Effector memory CD8-positive, alpha-beta T cell (primary cell): Measurements from ENCODE around the gene CNOT1.

Source experiments
- ATAC-seq: fragments of 150-1000 bp; cut with Tn5 transposase; replicated peaks from 2 replicates; pipeline ENCODE4 v1.10.0; 2021; ENCODE audit warnings: mild to moderate bottlenecking, moderate library complexity
- DNase-seq, 3 experiments: peaks; one replicate each; pipeline ENCODE4 v3.0.0; 2021
- H3K27ac Mint-ChIP-seq, 2 donors: one replicate each; pipeline ENCODE4 v1.8.0; 2022; ENCODE audit warnings: mild to moderate bottlenecking in 2 of 2, mixed read lengths in 2 of 2, moderate library complexity in 2 of 2
- H3K27me3 Mint-ChIP-seq, 2 donors: one replicate each; pipeline ENCODE4 v1.8.0; 2022; ENCODE audit warnings: mixed read lengths in 2 of 2
- H3K36me3 Mint-ChIP-seq: one replicate; pipeline ENCODE4 v1.8.0; 2022; ENCODE audit warnings: mild to moderate bottlenecking, moderate library complexity, mixed read lengths; ENCODE audit not compliant: insufficient read depth
- H3K4me1 Mint-ChIP-seq, 2 donors: one replicate each; pipeline ENCODE4 v1.8.0; 2022; ENCODE audit warnings: low read depth in 2 of 2, mixed read lengths in 2 of 2
- H3K4me3 Mint-ChIP-seq, 2 donors: one replicate each; pipeline ENCODE4 v1.8.0; 2022; ENCODE audit warnings: mild to moderate bottlenecking in 2 of 2, mixed read lengths in 2 of 2, moderate library complexity in 2 of 2
- H3K9me3 Mint-ChIP-seq, 2 donors: one replicate each; pipeline ENCODE4 v1.8.0; 2022; ENCODE audit warnings: mixed read lengths in 2 of 2

CNOT1 gene

DNA sequence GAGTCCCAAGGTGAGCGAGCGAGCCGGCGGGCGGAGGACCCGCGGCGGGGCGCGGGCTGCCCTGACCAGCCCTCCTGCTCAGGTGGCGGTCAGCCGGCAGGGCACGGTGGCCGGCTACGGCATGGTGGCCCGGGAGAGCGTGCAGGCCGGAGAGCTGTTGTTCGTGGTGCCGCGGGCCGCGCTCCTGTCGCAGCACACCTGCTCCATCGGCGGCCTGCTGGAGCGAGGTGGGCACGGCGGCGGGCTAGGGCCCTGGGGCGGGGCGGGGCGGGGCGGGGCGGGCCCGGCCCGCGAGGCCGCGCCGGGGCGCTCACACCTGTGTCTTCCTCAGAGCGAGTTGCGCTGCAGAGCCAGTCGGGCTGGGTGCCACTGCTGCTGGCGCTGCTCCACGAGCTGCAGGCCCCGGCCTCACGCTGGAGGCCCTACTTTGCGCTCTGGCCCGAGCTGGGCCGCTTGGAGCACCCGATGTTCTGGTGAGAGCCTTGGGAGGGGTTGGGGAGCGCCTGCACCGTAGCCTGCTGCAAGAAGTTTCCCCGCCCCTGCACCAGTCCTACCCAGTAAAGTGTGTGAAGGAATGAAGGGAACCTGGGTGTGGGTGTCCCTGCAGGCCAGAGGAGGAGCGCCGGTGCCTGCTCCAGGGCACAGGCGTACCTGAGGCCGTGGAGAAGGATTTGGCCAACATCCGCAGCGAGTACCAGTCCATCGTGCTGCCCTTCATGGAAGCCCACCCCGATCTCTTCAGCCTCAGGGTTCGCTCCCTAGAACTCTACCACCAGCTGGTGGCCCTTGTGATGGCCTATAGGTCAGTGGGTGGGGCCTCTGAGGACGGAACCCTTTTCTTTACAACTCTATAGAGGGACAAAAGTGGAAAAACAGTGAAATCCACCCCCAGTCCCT is 113.5 kb downstream of the CNOT1 start:
- Mint-ChIP-seq H3K9me3 (no peaks in the 10 kb centered on the region), H3K4me1 (peaks cover 24 to 26% of the 10 kb centered on the region in 2 donors), H3K27me3 (no peaks in the 10 kb centered on the region), H3K27ac (peak overlapping the region; percentile 59 to 76), H3K4me3 (peak overlapping the region; percentile 84 to 91), H3K36me3 (peaks cover 33% of the 10 kb centered on the region)
- ATAC-seq (peak; percentile 73), DNase-seq (peak in 2 of 3 experiments; percentile 31 to 35)

DNA sequence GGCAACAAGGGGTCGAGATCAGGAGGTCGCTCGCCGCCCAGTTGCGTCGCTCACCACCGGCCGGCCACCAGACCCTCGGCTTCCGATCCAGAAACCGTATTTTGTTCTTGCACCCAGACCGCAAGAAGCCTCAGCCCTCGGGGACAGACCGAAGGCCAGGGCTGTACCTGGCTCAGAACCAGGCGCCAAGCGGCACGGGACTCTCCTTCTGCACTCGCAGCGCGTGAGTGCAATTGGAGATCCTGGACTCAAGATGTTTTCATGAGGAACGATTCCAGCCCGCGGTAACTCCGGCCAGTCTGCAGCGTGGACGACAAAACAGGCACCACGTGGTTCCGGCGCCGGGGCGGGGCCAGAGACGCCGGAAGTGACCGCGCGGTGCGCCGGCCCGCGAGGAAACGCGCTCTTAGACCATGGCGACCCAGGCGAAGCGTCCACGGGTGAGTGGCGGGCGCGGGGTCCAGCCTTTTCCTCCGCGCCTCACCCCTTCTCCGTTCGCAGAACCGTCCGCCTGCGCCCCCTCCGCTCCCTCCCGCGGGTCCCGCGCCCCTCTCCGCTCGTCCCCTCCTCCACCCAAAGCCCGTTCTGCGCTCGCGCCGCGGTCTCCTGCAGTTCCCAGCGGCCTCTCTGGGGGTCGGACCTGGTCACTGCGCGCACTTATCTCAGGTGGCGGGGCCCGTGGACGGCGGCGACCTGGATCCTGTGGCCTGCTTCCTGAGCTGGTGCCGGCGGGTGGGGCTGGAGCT is 114.3 kb downstream of the CNOT1 start, which contains the start of gene SETD6:
SETD6 (plus strand) TSS at position 393 of the 746 bp plus-strand sequence; CDS start at position 414, 21 bp downstream.
- H3K27me3 Mint-ChIP-seq = no peaks in the 10 kb centered on the region
- peak within 1 kb of the TSS; percentile 84 to 91 for H3K4me3 Mint-ChIP-seq
- ATAC-seq (peak; percentile 75), DNase-seq (peak; percentile 50 to 59 (median 51))
- no peaks in the 10 kb centered on the region for H3K9me3 Mint-ChIP-seq
- H3K4me1 Mint-ChIP-seq = peaks cover 24 to 26% of the 10 kb centered on the region in 2 donors
- peaks cover 24% of the 10 kb centered on the region for H3K36me3 Mint-ChIP-seq
- H3K27ac Mint-ChIP-seq = peak within 1 kb of the TSS; percentile 59 to 76

- ATAC-seq (no peak), DNase-seq (no peak)
- H3K9me3 Mint-ChIP-seq = no peaks in the 10 kb centered on the region
- H3K27ac Mint-ChIP-seq = no peak overlapping the region
- H3K4me1 Mint-ChIP-seq = peaks cover 24 to 26% of the 10 kb centered on the region in 2 donors
- peak overlapping the region in 1 of 2 donors; percentile 19 for H3K4me3 Mint-ChIP-seq
- no peaks in the 10 kb centered on the region for H3K27me3 Mint-ChIP-seq
- peaks cover 12% of the 10 kb centered on the region for H3K36me3 Mint-ChIP-seq
Measured at GRCh38 chr16:58513874-58514273, 115.8 kb downstream of the CNOT1 start.

- Mint-ChIP-seq H3K9me3 (no peaks in the 10 kb centered on the region), H3K4me1 (peaks cover 20 to 22% of the 10 kb centered on the region in 2 donors), H3K27me3 (no peaks in the 10 kb centered on the region), H3K27ac (peak overlapping the region in 1 of 2 donors; percentile 12), H3K36me3 (peaks cover 8% of the 10 kb centered on the region), H3K4me3 (no peak overlapping the region)
- ATAC-seq = peak; percentile 40
- DNase-seq = peak; percentile 76 to 78 (median 77)
Measured at GRCh38 chr16:58511933-58512815, 117.5 kb downstream of the CNOT1 start.

DNA sequence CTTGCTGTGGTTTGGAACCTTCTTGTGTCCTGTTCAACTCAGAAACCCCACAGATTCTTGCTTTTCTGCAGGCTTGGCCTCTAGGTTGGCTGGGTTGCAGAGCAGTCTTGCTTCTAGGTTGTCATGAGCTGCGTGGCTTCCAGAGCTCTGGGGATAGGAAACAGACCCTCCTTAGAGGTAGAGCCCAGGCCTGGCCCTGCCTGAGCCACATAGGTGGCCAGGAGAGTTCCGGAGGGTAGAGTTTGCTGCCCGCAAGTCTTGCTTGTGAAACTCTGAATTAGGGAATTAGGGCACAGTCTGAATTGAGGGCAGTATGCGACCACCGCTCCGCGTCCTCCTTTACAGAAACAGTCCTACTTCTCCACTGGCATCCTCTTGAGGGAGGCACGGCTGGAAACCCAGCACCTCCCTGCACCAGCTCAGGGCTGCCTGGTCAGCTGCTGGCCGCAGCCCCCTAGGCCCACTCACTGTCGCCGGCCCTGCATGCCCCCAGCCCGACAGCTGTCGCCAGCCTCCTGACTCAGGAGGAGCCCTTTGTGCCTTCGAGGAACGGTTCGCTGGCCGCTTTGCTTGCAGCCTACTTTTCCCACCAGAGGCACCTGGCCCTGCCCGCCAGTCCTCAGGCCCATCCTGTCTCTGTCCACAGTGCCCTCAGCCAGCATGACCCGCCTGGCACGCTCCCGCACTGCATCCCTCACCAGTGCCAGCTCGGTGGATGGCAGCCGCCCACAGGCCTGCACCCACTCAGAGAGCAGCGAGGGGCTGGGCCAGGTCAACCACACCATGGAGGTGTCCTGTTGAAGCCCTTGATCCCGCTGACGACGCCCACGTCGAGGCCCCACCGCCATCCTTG is 118.6 kb downstream of the CNOT1 start:
- Mint-ChIP-seq H3K36me3 (peaks cover 8% of the 10 kb centered on the region), H3K4me1 (peaks cover 11 to 18% of the 10 kb centered on the region in 2 donors), H3K4me3 (no peak overlapping the region), H3K27ac (no peak overlapping the region), H3K9me3 (no peaks in the 10 kb centered on the region), H3K27me3 (no peaks in the 10 kb centered on the region)
- no peak for DNase-seq
- no peak for ATAC-seq

DNA sequence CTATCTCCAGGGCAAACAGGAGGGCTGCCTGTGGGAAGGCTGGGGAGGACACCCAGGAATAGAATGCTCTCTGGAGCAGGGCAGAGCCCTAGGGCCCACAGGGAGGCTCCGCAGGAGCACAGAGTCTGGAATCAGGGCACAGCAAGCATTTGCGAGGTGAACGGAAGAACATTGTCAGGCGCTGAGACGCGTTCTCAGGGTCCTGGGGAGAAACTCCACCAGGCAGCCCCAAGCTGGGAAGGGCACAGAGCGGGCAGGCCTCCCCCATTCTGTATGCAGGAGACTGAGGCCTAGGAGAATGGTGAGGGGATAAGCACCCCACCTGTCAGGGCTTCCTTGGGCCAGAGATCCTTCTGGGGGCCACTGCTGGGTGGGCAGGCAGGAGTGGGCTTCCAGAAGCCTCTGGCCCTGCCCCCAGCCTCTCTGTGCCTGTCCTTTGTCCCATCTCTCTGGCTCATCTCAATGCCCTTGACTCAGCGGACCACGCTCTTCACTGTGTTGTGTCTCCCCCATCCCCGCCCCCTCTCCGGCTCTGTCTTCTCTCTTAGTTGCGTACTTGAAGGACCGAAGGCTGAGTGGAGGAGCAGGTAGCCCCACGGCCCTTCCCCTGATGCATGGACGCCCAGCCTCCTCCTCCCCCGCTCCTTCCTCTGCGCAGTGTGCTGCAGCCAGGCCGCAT is 119.4 kb downstream of the CNOT1 start:
- no peaks in the 10 kb centered on the region for H3K27me3 Mint-ChIP-seq
- no peak overlapping the region for H3K27ac Mint-ChIP-seq
- no peaks in the 10 kb centered on the region for H3K9me3 Mint-ChIP-seq
- peaks cover 11 to 18% of the 10 kb centered on the region in 2 donors for H3K4me1 Mint-ChIP-seq
- ATAC-seq (no peak), DNase-seq (no peak)
- peaks cover 3% of the 10 kb centered on the region for H3K36me3 Mint-ChIP-seq
- no peak overlapping the region for H3K4me3 Mint-ChIP-seq

DNA sequence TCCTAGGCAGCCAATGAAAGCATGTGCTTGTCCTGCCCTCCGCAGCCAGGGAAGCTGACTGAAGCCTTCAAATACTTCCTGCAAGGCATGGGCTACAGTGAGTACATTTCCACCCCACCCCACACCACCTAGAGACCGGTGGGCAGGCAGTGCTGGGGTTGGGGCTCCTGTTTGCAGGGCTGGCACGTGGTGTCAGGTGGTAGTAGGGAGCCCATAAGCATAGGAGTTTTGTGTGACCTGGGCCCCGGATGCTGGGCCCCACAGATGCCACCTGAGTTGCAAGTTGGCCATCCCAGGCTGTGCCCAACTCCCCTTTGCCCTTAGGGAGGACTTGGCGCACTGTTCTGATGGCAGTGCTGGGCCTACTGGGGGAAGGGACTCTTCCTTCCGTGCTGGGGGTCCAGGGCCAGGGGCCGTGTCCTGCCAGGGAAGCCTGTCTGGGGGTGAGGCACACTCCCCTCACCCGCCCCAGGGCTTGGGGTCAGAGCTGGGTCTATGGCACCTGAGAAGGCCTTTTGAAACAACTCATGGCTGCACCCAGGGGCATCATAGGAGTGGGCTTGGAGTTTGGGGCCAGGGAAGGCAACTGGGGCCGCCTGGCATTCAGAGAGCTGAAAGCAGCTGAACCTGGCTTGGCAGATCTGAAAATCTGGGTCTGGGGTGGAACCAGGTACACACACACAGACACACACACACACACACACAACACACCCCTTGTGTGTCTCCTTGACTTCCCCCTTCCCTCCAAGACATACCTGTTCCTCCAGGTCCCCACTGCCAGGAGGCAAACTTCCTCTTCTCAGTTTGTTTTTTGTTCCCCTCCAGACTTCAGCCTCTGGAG is 120.2 kb downstream of the CNOT1 start:
- no peak for ATAC-seq
- Mint-ChIP-seq H3K4me3 (no peak overlapping the region), H3K9me3 (no peaks in the 10 kb centered on the region), H3K27me3 (no peaks in the 10 kb centered on the region), H3K27ac (no peak overlapping the region), H3K36me3 (peaks cover 2% of the 10 kb centered on the region), H3K4me1 (peaks cover 5 to 12% of the 10 kb centered on the region in 2 donors)
- no peak for DNase-seq

DNA sequence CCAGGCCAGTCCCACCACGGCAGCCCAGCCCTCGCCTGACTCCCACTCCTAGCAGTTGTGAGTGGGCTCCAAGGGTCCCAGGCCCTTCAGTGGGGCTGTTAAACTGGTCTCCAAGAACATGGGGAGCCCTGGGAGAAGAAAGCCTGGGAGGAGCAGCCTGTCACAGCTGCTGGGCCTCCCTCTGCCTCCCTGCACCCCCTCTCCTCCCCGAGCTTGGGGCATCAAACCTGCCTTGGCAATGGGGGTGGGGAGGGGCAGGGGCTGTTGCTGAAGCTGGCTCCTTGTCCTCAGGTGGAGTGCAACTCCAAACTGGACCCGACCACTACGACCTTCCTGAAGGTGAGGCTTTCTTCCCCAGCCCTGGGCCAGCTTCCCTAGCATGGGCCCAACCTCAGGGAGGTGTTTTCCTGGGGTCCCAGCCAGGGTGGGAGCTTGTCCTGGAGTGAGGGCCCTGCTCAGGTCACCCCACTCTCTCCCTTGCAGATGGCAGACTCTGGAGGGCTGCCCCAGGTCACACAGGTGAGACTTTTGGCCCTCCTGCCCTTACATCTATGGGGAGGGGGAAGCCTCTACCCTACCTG is 120.9 kb downstream of the CNOT1 start:
- H3K36me3 Mint-ChIP-seq = peaks cover 2% of the 10 kb centered on the region
- no peak for DNase-seq
- no peak overlapping the region for H3K4me3 Mint-ChIP-seq
- no peak for ATAC-seq
- no peak overlapping the region for H3K27ac Mint-ChIP-seq
- H3K9me3 Mint-ChIP-seq = no peaks in the 10 kb centered on the region
- H3K27me3 Mint-ChIP-seq = peaks cover 0 to 6% of the 10 kb centered on the region in 2 donors
- H3K4me1 Mint-ChIP-seq = peaks cover 5 to 12% of the 10 kb centered on the region in 2 donors

DNA sequence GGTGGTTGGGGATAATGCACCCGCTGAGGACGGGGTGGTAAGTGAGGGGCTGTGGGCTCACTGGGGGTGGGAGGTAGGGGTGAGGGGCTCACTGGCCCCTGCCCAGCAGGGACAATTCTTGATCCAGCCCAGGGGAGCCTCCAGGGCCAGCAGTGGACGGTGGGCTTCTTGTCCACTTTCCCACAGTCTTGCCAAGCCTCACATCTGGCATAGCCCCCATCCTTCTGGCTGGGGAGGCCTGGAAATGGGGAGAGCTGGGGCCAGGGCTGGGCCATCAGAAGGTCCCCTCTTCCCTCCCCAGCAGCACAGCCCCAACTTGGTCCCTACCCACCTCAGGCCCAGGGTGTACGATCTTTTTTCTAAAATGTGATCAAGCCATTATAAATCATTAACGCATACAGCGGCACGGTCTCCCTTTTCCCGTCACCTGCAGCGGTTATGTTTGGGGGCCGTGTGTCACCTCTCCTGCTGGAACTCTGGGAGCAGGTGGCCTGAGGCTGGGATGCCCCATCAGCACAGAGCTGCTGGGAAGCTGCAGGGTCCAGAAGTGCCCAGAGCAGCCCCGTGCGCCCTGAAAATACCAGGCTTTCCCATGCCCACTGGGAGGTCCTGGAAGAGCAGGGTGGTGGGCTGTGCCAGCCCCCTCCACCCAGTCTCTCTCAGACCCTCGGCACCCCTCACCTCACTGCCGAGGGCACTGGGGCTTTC is 121.5 kb downstream of the CNOT1 start:
- DNase-seq (no peak), ATAC-seq (no peak)
- H3K4me1 Mint-ChIP-seq = peaks cover 5 to 12% of the 10 kb centered on the region in 2 donors
- H3K4me3 Mint-ChIP-seq = no peak overlapping the region
- no peak overlapping the region for H3K27ac Mint-ChIP-seq
- peaks cover 1 to 12% of the 10 kb centered on the region in 2 donors for H3K27me3 Mint-ChIP-seq
- no peaks in the 10 kb centered on the region for H3K9me3 Mint-ChIP-seq
- peaks cover 2% of the 10 kb centered on the region for H3K36me3 Mint-ChIP-seq

DNA sequence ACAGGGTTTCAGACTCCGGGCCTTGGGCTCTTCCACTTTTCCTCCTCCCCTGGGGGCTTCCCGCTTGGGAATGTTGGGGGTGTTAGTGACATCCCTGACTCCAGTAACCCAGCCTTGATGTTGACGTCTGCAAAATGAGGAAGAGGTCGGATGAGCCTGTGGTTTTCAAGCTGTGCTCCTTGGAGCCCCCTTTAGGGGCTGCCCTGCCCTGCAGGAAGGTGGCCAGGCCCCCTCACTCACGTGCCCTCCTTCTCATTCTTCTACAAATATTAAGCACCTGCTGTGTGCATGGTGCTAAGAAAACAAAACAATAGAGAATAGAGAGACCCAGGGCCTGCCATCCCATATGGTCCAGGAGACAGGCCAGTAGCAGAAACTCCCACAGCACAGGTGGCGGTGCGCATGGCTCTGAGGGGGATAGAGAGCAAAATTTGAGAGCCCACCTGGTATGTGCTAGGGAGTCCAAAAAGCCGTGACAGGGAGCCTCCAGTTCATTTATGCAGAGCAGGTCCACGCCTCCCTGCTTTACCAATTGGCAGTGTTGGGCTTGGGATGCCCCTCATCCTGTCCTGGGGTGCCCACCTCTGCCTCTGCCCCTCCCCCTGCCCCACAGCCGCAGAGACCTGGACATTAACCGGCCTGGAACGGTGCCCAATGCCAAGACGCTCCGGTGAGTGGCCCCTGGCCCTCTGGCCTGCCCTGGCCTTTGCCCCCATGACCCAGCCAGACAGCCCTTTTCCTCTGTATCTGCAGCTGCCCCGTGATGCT is 122.2 kb downstream of the CNOT1 start:
- peaks cover 9 to 19% of the 10 kb centered on the region in 2 donors for H3K27me3 Mint-ChIP-seq
- H3K36me3 Mint-ChIP-seq = peaks cover 2% of the 10 kb centered on the region
- DNase-seq (no peak), ATAC-seq (no peak)
- no peak overlapping the region for H3K4me3 Mint-ChIP-seq
- H3K27ac Mint-ChIP-seq = peak overlapping the region; percentile 29 to 68
- no peaks in the 10 kb centered on the region for H3K9me3 Mint-ChIP-seq
- H3K4me1 Mint-ChIP-seq = peaks cover 5 to 12% of the 10 kb centered on the region in 2 donors
